ENCODE measurements around the gene NCDN. TPM values are rescaled to one million over a fixed set of nuclear protein-coding genes. Genes with fewer than 3 reads are reported as not detected.
"Not testable (repeated sequence)": the region's sequence is repeated elsewhere in the genome, so short reads cannot be mapped to it uniquely, and the experiment has no call there.

Gene NCDN
- total and polyA plus RNA-seq, 2 of the 8 experiments (the other 6 are each of a cell fraction or from before 2014, with no cell fraction given) = 26.2 to 35.4 TPM

DNA sequence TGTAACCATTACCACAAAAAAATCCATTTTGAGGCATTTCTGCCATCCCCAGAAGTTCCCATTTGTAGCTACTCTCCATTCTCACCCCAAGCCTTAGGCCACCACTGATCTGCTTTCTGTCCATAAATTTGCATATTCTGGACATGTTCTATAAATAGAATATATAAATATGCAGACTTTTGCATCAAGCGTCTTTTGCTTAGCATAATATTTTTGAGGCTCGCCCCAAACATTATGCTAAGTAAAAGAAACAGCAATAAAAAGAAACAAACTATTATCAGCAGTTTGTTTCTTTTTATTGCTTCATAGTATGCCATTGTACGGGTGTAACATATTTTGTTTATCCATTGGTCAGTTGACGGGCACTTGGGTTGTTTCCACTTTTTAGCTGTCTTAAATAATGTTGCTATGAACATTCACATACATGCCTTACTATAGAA is 23.4 kb downstream of the NCDN start (continued):
- TF ChIP-seq ZNF274 (IDR thresholded peaks at IDR 0.05; ENCODE audit: borderline replicate concordance, extremely low read depth, low read length) (no peak), JUND (IDR thresholded peaks at IDR 0.05; ENCODE audit: low read length) (no peak), CBX8 (IDR thresholded peaks at IDR 0.05; ENCODE audit: borderline replicate concordance, low read depth, low read length) (no peak), TEAD4 (IDR thresholded peaks at IDR 0.05; ENCODE audit: low read depth, low read length) (no peak)
- TF ChIP-seq, protein P1, sequence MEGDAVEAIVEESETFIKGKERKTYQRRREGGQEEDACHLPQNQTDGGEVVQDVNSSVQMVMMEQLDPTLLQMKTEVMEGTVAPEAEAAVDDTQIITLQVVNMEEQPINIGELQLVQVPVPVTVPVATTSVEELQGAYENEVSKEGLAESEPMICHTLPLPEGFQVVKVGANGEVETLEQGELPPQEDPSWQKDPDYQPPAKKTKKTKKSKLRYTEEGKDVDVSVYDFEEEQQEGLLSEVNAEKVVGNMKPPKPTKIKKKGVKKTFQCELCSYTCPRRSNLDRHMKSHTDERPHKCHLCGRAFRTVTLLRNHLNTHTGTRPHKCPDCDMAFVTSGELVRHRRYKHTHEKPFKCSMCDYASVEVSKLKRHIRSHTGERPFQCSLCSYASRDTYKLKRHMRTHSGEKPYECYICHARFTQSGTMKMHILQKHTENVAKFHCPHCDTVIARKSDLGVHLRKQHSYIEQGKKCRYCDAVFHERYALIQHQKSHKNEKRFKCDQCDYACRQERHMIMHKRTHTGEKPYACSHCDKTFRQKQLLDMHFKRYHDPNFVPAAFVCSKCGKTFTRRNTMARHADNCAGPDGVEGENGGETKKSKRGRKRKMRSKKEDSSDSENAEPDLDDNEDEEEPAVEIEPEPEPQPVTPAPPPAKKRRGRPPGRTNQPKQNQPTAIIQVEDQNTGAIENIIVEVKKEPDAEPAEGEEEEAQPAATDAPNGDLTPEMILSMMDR (IDR thresholded peaks at IDR 0.05; ENCODE audit: control extremely low read depth in 1 of 3, insufficient read depth in 1 of 3, low read depth in 1 of 3, low read length in 3 of 3) = no peak

DNA sequence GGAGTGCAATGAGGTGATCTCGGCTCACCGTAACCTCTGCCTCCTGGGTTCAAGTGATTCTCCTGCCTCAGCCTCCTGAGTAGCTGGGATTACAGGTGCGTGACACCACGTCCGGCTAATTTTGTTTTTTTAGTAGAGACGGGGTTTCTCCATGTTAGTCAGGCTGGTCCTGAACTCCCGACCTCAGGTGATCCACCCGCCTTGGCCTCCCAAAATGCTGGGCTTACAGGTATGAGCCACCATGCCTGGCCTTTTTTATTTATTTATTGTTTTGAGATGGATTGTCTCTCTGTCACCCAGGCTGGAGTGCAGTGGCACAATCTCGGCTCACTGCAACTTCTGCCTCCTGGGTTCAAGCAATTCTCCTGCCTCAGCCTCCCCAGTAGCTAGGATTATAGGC is 24.0 kb downstream of the NCDN start:
- H3K4me3 ChIP-seq (ENCODE audit: extremely low read depth in 1 of 4, insufficient read depth in 2 of 4, low read depth in 3 of 4, low read length in 4 of 4); H3K18ac ChIP-seq (ENCODE audit: extremely low read depth, low read length); H3K4me1 ChIP-seq (replicated peaks in 1 of 4; ENCODE audit: control insufficient read depth in 3 of 4, insufficient read depth in 4 of 4, low read length in 3 of 4); H3K79me2 ChIP-seq (ENCODE audit: control insufficient read depth in 1 of 2, insufficient read depth in 2 of 2, low read length in 2 of 2); H2AK5ac ChIP-seq (ENCODE audit: low read depth, low read length); H3K9ac ChIP-seq (replicated peaks in 1 of 4; ENCODE audit: extremely low read depth in 1 of 4, low read depth in 3 of 4, low read length in 3 of 4); H3K4ac ChIP-seq (replicated peaks; ENCODE audit: insufficient read length, low read depth, low read length); H3K27ac ChIP-seq (ENCODE audit: low read depth, low read length); H3K79me1 ChIP-seq (ENCODE audit: low read depth, low read length); POLR2A ChIA-PET (ENCODE audit: partially characterized antibody); H3K23ac ChIP-seq (ENCODE audit: insufficient read length); H4K8ac ChIP-seq (ENCODE audit: extremely low read depth, insufficient read depth, low read length); FAIRE-seq; H3K36me3 ChIP-seq (ENCODE audit: control insufficient read depth in 2 of 4, insufficient read depth in 4 of 4, low read length in 3 of 4); H3K56ac ChIP-seq (replicated peaks; ENCODE audit: insufficient read length, low read depth, low read length); DNase-seq (ENCODE audit: low read depth in 1 of 2, low spot score in 2 of 2); H3K4me2 ChIP-seq (ENCODE audit: insufficient read depth in 1 of 2, low read depth in 2 of 2, low read length in 2 of 2); H3K9me3 ChIP-seq (ENCODE audit: insufficient read depth in 2 of 2, low read depth in 1 of 2, low read length in 1 of 2); H2BK15ac ChIP-seq (ENCODE audit: low read length); H2BK12ac ChIP-seq (ENCODE audit: low read depth, low read length); H4K91ac ChIP-seq (replicated peaks; ENCODE audit: insufficient read length, low read length); H3K14ac ChIP-seq (ENCODE audit: insufficient read length); H4K5ac ChIP-seq (ENCODE audit: insufficient read length, low read depth, low read length); H4K20me1 ChIP-seq (replicated peaks in 1 of 2; ENCODE audit: control insufficient read depth in 1 of 2, insufficient read depth in 2 of 2, low read length in 2 of 2); H2BK5ac ChIP-seq (ENCODE audit: low read depth, low read length); H2AFZ ChIP-seq (ENCODE audit: low read length); H2BK20ac ChIP-seq (ENCODE audit: low read length); H2BK120ac ChIP-seq (replicated peaks; ENCODE audit: low read depth, low read length): not testable (repeated sequence)
- Histone ChIP-seq H3K27me3 (replicated peaks in 1 of 4; ENCODE audit: control insufficient read depth in 3 of 4, extremely low read depth in 1 of 4, insufficient read depth in 3 of 4, low read length in 3 of 4) (peaks cover 19 to 26% (median 25%) of the 10 kb centered on the region in 4 experiments), H3K23me2 (ENCODE audit: low read depth, low read length) (peaks cover 14% of the 10 kb centered on the region; the same call in 1 of the 2 replicates)
- CTCF ChIA-PET (ENCODE audit: partially characterized antibody) = interaction anchor here (1.3 to 8.5 kb wide), 3 partner anchors 10 to 145 kb away, joined by 3 to 63 read pairs (median 4); no protein-coding TSS in a partner anchor
- 93% methylated on average over 4 of the region's 9 CpGs; no CpG with 5 or more reads in 1 of the 2 experiments for WGBS, 2 experiments (ENCODE audit: extremely low coverage in 1 of 2, insufficient coverage in 1 of 2, insufficient read length in 1 of 2, insufficient replicate concordance in 2 of 2, low coverage in 1 of 2, low lambda C conversion rate in 2 of 2, missing lambda C conversion rate in 1 of 2)

Measured in H1 (cell line).